HG02938 (cell line): ENCODE measurements around the gene ANKRD53.
"Not testable (repeated sequence)": the region's sequence is repeated elsewhere in the genome, so short reads cannot be mapped to it uniquely, and the experiment has no call there.

Experiments
- ATAC-seq: cut with Tn5 transposase; IDR thresholded peaks from one replicate; pipeline ENCODE4 v1.9.1; 2021; ENCODE audit warnings: mild to moderate bottlenecking, moderate library complexity; ENCODE audit not compliant: unreplicated experiment

The ANKRD53 gene

GRCh38 chr2:70988726-70989648 lies 10.6 kb downstream of the ANKRD53 start:
- no peak for ATAC-seq

GRCh38 chr2:70990216-70990615 lies 11.8 kb downstream of the ANKRD53 start:
- no peak for ATAC-seq

- no peak for ATAC-seq
These were observed 12.7 kb downstream of the ANKRD53 start for GRCh38 chr2:70991142-70991541.

GRCh38 chr2:70991742-70992141 lies 13.3 kb downstream of the ANKRD53 start:
- ATAC-seq = no peak

GRCh38 chr2:70992945-70993853 lies 14.8 kb downstream of the ANKRD53 start:
- ATAC-seq = no peak

- ATAC-seq = peak; percentile 30
These were observed 15.7 kb downstream of the ANKRD53 start for GRCh38 chr2:70994009-70994698.

- peak; percentile 91 for ATAC-seq
These were observed 16.4 kb downstream of the ANKRD53 start, which contains the start of gene TEX261 for GRCh38 chr2:70994699-70995425. TEX261 (minus strand) TSS chr2:70994873; CDS start chr2:70994757, 116 bp downstream.

GRCh38 chr2:70995426-70995729 lies 16.9 kb downstream of the ANKRD53 start:
- peak; percentile 43 for ATAC-seq

- not testable (repeated sequence) for ATAC-seq
These were observed 20.5 kb downstream of the ANKRD53 start for GRCh38 chr2:70998885-70999284.

- no peak for ATAC-seq
These were observed 20.9 kb downstream of the ANKRD53 start for GRCh38 chr2:70999362-70999761.

GRCh38 chr2:70999931-71000330 lies 21.5 kb downstream of the ANKRD53 start:
- ATAC-seq = not testable (repeated sequence)

- peak; percentile 91 for ATAC-seq
These were observed 22.6 kb downstream of the ANKRD53 start for GRCh38 chr2:71000780-71001591.

GRCh38 chr2:71001592-71001927 lies 23.1 kb downstream of the ANKRD53 start:
- no peak for ATAC-seq

- no peak for ATAC-seq
These were observed 23.6 kb downstream of the ANKRD53 start for GRCh38 chr2:71001981-71002570.

GRCh38 chr2:71003396-71003795 lies 25.0 kb downstream of the ANKRD53 start:
- ATAC-seq = no peak

GRCh38 chr2:71003966-71004755 lies 25.7 kb downstream of the ANKRD53 start:
- no peak for ATAC-seq

- ATAC-seq = no peak
These were observed 26.4 kb downstream of the ANKRD53 start for GRCh38 chr2:71004857-71005256.
